HG02571 (cell line): ENCODE results near the gene INSC.

ENCODE experiments used
- ATAC-seq: cut with Tn5 transposase; IDR thresholded peaks from one replicate; pipeline ENCODE4 v1.9.1; 2021; ENCODE audit warnings: mild to moderate bottlenecking, moderate library complexity; ENCODE audit not compliant: unreplicated experiment

The INSC gene

DNA sequence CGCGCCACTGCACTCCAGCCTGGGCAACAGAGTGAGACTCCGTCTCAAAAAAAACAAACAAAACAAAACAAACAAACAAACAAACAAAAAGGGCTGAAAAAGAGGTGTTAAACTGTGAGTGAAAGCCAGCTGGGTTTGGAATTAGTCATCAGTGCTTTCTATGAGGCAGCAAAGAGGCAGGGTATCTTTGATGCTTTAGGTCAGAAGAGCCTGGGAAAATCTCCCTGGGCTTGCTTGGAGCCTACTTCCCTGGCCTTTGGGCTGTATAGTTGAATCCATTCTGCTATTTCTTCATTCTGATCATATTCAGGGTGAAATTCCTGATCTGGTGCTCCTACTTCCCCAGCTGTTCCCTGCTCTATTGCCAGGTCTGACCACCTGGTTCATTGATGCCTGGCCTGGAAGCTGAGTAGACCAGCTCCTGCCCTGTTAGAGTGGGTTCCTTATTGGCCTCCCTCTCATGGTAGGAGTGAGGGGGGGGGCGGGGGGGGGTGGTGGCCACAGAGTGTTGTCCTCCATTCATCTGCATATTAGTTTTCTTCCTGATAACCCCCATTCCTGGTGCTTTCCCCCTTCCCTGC is 65.6 kb downstream of the INSC start:
- peak; percentile 62 for ATAC-seq

DNA sequence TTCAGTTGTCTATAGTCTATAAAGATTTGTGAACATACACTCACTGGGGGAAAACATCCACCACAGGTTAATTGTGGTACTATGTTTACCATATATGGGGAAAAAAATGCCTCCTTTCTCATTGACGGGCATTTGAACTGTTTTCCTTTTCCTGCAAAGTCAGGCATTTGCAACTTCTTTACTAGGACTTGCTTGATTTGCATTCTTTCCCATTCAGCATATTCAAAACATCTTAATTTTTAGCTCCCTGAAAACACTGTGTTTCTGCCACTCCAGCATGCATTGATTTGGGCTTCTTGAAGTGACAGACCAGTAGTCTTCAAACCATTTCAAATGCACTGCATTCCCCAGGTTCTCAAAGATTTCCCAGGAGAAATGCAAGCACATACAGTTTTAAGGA is 67.6 kb downstream of the INSC start:
- no peak for ATAC-seq

DNA sequence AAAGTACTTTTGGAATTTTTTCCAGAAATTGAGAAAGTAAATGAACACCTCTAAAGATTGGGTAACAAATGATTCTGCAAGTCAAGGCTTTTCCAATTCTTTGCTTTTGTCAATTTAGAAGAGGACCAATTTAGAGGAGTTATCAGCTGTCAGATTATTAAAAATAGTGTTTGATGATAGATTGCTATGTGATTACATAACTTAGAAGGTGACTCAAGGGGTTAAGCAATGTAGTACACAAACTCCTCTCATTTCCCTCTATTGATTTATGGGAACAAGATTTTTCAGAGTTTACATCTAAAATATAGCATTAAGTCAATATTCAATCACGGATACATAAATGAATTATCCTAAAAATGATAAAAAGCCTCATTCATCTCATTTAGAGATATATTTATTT is 70.3 kb downstream of the INSC start:
- ATAC-seq: no peak

DNA sequence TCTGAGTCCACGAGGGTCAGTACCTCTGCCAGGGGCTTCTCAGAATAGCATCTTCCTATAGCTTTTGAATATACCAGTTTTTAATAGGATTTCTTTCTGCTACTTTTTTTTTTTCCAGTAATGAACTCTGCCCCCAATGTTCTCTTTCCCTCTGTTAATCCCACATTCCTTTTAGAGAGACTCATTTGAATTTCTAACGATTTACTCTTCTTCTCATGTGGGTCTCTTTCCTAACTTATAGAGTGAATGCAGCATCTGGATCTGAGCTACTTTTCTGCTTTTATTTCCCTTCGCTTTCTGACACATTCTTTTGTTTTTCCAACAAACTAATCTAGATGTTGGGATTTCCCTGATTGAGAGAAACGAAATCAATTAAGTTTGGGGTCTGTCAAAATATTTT is 71.4 kb downstream of the INSC start:
- ATAC-seq: no peak

DNA sequence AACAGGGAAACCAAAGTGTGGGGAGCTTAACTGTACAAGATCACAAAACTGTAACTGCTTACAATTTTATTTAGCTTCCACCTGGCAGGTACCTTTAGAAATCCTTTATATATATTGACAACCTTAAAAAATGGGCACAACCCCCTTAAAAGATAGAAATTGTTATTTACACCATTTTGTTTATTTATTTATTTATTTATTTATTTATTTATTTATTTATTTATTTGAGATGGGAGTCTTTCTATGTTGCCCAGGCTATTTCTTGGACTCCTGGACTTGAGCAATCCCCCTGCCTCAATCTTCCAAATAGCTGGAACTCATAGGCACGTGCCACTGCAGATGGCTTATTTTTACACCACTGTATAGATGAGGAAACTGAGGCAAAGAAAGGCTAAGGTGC is 74.5 kb downstream of the INSC start:
- no peak for ATAC-seq

DNA sequence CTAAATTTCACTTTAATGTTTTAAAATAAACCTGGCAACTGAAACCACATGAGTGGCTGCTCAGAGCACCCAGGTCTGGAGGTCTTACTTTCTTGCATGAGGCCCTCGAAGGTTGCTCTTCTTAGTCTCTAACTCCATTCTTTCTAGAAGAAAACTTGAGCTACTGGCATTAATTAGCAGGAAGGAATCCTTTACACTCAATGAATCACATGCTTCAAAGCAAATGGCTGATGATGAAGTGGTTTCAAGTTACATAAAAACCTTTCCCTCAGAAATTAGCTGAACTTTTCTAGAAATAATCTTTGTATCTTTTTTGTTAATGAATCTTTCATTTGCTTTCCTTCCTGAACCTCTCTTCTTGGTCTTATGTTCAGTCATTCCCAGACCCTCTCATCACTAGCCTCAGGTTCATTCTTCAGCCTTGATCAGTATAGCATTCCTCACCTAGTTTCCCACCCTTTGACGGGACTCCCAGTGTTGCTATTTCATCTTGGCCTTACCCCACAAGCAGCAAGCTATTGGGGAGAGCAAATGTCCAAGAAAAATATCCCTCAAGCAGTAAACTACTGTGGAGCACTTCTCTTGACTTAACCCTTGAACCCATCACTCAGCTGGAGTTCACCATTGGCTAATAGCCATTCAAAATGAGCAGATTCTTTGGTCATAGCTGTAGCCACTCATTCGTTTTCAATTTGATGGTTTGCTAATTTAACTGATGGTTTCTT is 75.1 kb downstream of the INSC start:
- no peak for ATAC-seq

DNA sequence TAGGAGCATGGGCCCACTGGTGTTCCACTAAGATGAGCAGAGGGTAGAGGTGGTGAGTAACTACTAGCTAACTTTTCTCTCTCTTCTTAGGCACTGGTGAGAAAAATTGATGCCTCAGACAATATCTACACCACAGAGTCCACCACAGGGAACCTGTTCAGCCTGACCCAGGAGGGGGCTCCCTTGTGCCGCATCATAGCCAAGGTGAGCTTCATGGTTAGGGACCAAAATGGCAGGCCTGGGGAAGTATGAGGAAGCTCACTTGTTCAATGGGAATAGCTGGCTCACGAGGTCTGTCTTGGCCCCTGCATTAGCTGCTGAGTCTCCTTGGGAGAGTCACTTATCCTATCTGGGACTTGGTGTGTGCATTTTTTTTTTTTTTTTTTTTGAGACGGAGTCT is 75.9 kb downstream of the INSC start:
- ATAC-seq: no peak

DNA sequence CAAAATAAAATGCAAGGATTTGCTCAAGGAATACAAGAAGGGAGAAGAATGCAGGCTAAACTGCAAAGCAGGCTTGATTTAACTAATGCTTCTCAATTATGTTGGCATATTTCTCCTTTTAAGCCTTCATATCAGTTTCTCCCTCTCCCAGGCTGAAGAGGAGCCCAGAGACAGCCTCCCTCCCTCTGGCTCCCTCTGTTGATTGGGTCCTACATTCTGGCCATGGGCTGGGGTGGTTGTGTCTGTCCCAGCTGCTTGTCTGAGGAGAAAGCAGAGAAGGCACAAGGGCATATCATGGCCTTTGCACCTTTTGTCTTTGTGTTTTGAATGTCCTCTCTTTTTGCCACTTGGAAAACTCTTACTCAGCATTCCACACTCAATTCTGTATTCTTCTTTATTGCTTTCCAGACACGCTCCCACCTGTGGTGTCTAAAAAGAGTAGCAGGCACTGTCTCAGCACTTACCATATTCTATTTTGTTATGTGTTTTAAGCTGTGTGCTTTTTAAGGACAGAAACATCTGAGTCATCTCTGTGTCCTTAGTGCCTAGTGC is 77.4 kb downstream of the INSC start:
- no peak for ATAC-seq

DNA sequence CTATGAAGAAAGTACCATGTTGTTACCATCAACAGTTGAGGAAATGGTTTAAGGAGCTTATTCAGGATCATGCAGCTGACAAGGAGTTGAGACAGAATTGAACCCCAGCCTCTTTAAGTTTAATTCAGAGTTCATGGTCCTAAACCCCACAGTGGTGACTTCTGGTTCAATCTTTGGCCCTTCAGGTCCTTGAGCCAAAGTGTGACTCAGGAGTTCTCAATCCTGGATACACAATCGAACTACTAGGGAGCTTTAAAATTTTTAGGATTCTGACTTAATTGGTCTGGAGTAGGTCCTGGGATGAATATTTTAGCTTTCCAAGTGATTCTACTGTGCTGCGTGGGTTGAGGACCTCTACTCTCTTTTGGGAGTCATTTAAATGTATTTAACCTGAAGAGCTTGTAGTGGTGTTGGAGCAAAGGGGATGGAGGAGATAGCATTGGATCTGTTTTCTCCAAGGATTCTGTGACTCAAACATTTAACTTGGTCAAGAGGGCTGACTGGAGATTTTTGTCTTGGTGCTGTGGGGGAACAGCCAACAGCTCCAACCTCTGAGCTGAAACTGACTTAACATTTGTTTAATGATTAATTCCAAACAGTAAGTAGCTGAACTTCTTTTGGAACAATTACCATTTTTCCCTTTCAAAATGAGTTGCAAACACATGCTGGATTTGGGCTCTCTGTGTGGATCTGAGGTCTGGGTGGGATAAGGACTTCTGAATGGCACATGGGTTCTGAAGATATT is 80.1 kb downstream of the INSC start:
- no peak for ATAC-seq

DNA sequence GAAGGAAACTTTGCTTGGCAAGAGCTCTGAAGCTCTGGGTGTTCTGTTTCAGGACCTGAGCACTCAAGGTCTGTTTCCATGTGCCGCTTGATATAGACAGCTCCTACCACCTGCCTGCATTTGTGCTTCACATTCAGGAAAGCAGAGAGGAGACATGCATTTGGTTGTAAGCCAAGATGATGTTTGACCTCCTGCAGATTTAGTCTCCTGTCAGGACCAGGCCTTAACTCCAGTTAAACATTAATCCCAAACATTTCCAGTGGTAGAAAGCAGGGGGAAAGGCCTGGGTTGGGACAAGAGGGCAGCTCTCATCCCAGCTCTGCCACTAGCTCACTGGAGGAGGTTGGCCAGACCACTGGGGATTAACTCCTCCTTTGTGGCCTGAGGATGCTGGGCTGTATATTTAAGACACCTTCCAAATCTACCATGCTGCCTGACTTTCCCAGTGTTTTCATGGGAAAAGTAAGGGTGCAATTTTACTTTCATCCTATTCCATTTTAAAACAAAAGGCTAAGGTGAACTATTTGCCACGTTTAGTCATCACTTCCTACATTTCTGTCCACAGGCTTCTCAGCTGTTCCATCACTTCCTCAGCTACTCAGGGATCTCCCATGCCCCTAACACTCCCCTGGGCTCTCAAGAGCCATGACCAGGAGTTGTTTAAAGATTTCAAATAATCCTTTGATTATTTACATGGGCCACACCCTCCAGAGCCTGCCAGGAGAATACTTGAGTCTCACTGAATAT is 80.9 kb downstream of the INSC start:
- ATAC-seq: no peak

DNA sequence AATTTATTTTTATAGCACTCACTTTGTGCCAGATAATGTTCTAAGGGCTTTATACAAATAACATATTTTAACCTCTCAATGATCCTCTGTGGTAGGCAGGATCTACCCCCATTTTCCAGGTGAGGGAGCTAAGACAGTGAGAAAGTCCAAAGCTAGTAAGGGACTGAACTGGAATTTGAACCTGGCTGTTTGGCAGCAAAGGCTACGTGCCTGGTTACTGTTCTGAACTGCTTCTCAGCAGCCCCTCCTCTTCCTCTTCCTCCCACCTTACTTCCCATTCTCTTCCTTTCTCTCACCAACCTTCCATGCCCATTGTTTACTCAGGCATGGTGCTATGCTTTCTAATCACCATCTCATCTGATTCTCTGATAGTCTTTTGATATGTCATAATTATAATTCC is 82.0 kb downstream of the INSC start:
- no peak for ATAC-seq

DNA sequence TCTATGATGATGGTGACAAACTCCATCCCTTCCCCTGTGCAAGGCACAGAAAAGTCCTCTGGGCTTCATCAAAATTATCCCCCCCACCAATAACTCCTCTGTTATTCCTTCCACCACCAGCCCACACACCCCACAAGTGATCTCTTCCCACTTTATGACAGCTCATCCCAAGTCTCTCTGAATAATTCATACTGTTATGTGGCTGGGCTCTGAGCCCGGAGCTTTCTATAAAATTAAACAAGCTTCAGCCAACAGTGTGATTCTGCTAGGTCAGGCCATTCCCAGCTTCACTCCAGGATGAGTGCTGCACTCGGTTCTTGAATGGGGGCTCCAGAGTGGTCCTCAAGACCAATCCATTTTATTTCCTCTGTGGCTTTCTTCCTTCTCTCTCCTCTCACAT is 83.0 kb downstream of the INSC start:
- no peak for ATAC-seq

DNA sequence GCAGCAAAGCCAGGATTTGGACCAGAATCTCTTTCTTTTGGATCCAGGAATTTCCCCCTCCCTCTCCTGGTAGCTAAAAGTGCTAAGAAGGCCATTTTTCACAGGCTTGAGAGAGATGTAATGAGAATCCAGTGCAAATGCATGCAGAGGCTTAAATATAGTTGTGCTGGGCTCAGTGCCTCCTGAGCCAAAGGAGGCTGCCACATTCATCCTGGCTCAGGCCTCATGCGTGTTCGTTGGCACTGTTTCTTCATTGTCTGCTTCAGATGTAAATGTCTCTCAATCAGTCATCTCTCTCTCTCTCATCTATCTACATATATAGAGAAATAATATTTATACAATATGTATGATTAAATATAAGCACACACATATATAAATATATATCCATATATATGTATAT is 83.6 kb downstream of the INSC start:
- ATAC-seq: no peak

DNA sequence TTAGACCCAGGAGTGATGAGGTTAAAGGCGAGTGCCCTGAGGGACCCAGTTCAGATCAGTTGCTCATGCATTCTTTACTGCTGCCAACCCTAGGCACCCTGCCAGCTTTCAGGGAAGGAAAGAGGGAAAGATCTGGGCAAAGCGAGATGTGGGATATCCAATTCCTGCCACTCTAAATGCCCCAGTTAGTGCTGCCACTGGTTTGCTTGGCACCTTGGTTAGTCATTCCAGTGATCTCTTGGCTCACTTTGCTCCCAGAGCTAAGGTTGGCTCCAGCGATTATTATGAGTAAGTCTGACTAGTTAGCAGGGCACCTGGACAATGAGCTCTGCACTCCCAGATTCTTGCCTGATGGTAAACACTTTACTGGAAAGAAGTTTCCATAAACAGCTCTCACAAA is 85.0 kb downstream of the INSC start:
- ATAC-seq: no peak

DNA sequence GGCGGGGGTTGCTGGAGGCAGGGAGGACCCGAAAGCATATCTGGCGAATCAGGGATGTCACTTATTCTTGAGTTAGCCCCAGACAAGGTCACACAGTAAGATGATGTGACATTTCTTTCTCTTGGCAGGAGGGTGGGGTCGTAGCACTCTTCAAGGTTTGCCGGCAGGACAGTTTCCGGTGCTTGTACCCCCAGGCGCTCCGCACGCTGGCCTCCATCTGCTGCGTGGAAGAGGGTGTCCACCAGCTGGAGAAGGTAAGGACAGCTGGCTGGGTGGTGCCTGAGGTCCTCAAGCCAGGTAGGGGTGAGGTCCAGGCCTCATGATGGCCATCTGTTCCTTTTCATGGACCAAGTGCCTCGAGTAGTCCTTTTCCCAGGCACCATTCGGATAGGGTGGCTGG is 86.0 kb downstream of the INSC start:
- ATAC-seq: no peak

DNA sequence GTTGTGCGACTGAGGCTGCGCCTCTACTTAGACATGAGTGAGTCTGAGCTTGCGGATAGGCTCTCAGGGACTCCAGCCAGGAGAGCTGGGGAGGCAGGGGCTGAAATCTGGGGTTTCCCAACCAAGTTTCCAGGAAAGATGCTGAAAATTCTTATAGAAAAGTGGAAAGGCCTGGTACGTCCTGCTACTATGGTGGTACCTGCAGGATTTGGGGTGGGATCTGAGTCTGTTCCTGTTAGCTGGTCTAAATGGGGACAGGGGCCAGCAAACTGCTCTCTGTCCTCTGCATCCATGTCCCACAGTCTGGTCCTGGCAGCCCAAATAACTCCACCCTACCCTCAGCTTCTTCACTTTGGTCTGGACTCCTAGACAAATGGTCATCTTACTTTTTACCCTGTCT is 86.9 kb downstream of the INSC start:
- ATAC-seq: no peak

DNA sequence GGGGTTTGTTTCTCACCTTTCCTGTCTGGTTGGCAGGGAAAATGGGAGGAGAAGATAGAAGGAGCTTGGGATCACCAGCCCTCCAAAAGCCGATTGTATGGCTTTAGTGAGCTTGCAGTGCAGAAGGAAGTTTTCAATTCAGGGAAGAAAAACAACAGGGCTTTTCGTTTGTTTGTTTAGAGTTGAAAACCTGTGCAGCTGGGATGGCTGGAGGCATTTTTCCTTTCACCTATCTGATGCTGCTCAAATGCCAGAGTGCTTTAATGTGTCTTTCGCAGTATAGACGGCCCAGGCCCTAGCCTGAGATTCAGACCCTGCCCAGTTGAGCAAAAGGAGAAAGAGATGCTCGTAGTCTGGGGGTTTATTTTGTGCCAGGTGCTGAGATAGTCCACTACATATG is 87.9 kb downstream of the INSC start:
- ATAC-seq: no peak

DNA sequence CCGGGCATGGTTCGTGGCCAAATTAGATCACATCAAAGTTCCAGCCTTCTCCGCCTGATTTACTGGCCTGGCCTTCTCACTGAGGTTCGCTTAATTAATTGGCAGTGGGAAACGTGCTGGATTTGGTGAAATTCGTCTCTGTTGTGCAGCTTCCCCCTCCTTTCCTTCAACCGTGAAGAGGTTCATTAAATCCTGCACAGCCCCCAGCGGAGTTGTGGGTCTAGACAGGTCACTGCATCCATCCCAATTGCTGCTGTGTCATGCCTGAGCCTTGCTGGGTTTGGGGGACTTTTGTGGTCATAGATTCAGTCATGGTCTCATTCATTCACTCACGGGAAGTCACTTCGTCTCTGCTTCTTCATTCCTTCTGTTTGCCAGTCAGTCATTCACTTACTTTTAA is 90.0 kb downstream of the INSC start:
- no peak for ATAC-seq

DNA sequence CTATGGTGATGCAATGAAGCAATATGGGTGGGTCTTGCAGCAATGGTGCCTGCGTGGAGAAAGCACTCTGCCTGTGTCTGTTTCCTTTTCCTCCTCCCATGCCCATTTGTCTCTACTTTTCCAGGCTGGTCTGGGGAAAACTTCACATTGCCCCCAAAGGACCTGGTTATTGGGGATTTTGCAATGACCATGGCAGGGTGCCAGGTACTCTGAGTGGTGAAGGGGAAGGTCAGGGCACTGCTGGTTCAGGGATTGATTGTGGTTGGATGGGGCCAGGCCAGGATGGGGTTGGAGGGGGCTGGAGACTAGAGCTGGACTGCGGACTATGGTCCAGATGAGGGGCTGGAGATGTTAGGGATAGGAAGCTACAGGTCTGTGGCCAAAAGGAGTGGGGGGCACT is 92.1 kb downstream of the INSC start:
- ATAC-seq: no peak

DNA sequence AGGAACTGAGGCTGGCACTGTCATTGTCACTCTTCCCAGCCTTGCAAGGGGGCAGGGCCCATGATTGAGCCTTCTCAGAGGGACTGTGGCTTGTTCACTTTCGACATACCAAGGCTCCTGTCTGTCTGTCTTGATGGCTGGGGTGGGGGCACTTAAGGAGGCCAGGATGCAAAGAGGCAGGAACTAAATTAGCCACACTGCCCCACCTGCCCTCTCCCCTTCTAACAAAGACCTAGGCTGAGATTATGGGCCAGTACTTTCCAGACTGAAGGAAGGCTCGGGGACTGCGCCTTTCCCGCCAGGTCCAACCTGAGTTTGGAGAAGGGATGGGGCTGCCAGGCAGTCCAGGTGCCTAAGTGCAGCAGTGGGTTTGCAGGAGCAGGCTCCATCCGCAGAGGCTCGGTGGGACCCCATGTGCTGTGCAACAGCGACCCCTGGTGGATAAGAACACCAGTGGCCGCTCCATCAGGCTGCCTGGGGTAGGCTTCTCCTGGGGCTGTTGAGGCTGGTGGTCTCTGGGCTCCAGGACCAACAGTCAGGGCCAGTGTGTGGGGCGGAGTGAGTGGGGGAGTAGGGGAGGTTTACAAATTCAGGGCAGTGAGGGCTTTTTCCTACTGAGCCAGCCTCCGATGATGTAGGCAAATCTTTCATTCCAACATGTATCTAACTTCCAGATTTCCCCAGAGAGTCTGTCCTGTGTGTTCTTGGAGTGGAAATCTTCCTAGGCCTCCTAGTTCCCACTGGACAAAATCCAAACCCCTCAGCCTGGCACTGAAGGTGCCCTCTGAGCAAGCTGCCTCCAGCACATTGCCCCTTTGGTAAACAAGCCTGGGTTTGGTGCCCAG is 93.9 kb downstream of the INSC start:
- peak; percentile 91 for ATAC-seq
